Measurements from ENCODE around the gene EFHC1.

EFHC1 gene

DNA sequence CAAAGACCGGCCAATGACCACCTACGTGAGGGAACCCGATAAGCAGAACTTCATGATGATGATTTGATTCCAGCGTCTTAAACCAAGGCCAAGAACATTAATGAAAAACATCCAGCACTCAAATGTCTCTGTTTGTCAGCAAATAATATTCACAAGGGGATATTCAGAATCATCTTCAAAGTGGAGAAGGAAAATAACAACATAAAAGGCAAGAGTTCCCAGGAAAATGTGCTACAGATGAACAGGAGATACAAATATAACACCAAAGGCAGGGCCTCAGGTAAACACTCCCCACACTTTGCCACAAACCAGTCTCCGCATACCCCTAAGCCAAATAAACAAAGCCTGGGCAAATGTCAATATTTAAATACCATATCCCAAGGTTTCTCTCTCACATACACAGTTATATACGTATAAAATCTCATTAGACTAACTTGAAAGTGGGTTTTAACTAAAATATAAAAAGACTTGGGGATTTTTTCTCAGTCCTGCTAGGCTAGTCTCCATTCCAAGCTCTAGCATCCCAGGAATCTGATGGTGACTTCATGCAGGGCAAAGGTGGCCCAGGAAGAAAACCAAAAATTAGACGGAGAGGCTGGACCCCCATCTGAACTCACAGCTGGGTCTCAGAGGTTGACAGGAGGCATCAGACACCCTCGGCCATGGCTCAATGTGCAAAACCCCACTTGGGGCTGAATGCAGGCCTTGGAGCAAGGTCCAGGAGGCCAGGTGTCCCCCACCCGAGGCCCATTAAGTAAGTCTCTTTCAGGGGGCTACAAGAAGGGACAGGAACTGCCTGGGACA, 124.7 kb downstream of the EFHC1 start:
- Histone ChIP-seq H3K36me3 (ENCODE audit: low read depth) (peaks cover 13% of the 10 kb centered on the region), H3K27me3 (ENCODE audit: insufficient read depth, poor library complexity, severe bottlenecking) (no peaks in the 10 kb centered on the region), H3K9me3 (ENCODE audit: severe bottlenecking) (no peaks in the 10 kb centered on the region), H3K27ac (ENCODE audit: poor library complexity, severe bottlenecking) (peak overlapping the region; percentile 89), H3K4me1 (ENCODE audit: insufficient read depth, poor library complexity, severe bottlenecking) (peaks cover 64% of the 10 kb centered on the region), H3K4me3 (ENCODE audit: severe bottlenecking) (no peak overlapping the region)
- TF ChIP-seq, protein P1, sequence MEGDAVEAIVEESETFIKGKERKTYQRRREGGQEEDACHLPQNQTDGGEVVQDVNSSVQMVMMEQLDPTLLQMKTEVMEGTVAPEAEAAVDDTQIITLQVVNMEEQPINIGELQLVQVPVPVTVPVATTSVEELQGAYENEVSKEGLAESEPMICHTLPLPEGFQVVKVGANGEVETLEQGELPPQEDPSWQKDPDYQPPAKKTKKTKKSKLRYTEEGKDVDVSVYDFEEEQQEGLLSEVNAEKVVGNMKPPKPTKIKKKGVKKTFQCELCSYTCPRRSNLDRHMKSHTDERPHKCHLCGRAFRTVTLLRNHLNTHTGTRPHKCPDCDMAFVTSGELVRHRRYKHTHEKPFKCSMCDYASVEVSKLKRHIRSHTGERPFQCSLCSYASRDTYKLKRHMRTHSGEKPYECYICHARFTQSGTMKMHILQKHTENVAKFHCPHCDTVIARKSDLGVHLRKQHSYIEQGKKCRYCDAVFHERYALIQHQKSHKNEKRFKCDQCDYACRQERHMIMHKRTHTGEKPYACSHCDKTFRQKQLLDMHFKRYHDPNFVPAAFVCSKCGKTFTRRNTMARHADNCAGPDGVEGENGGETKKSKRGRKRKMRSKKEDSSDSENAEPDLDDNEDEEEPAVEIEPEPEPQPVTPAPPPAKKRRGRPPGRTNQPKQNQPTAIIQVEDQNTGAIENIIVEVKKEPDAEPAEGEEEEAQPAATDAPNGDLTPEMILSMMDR (IDR thresholded peaks at IDR 0.05; ENCODE audit: poor library complexity, severe bottlenecking): no peak
- DNase-seq (ENCODE audit: low spot score): no peak
- no peak for ATAC-seq (ENCODE audit: low read depth)

DNA sequence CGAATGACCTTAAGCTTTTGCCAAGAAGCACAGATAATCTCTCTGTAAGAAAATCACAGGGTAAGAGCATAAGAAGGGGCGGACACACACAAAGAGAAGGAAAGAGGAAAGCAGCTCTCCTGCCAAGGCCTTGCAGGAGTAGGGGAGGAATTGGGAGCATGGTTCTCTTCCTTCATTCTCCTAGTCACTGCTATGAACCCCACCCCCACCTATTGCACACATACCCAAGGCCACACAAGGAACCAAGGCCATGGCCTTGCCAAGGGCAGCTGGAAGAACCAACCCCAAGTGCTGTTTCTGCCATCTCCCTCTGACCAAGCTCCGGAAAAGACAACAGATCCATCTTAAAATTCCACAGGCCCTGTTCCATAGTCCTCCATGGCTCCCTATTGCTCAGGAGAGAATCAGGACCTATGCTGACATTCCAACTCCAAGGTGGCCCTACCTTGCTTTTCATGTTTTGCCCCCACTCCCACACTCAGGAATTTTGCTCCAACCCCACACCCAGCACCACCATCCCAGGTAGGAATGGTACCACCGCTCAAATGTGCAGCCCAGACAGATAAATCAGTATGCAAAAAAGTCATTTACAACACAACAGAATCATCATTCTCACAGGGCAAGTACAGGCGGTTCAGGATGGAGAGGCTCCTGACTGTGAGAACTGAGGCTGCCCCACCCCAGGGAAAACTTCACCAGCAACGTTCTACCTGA, 125.4 kb downstream of the EFHC1 start:
- peaks cover 64% of the 10 kb centered on the region for H3K4me1 ChIP-seq (ENCODE audit: insufficient read depth, poor library complexity, severe bottlenecking)
- ATAC-seq (ENCODE audit: low read depth) (no peak), DNase-seq (ENCODE audit: low spot score) (no peak)
- H3K4me3 ChIP-seq (ENCODE audit: severe bottlenecking): no peak overlapping the region
- H3K36me3 ChIP-seq (ENCODE audit: low read depth): peaks cover 14% of the 10 kb centered on the region
- H3K27ac ChIP-seq (ENCODE audit: poor library complexity, severe bottlenecking): peak overlapping the region; percentile 89
- H3K27me3 ChIP-seq (ENCODE audit: insufficient read depth, poor library complexity, severe bottlenecking): no peaks in the 10 kb centered on the region
- TF ChIP-seq, protein P1 (IDR thresholded peaks at IDR 0.05; ENCODE audit: poor library complexity, severe bottlenecking): no peak
- H3K9me3 ChIP-seq (ENCODE audit: severe bottlenecking): no peaks in the 10 kb centered on the region

DNA sequence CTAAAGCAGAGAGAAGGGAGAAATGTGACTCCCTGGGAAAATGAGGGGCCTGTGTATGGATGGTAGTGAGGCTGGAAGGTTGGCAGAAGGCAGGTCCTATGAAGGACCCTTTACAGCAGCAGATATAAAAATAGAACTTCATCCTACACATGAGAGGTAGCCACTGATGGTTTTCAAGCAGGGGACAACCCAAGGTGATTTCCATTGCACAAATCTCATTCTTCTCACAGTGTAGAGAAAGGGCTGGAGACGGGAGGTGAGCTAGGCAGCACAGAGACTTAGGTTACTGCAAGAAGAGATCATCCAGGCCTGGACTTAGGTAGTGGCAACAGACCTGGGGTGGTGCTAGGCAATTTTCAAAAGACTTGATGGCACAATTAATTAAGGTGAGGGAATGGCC, 126.0 kb downstream of the EFHC1 start:
- Histone ChIP-seq H3K36me3 (ENCODE audit: low read depth) (peaks cover 18% of the 10 kb centered on the region), H3K9me3 (ENCODE audit: severe bottlenecking) (no peaks in the 10 kb centered on the region), H3K4me3 (ENCODE audit: severe bottlenecking) (no peak overlapping the region), H3K27me3 (ENCODE audit: insufficient read depth, poor library complexity, severe bottlenecking) (no peaks in the 10 kb centered on the region), H3K27ac (ENCODE audit: poor library complexity, severe bottlenecking) (peak overlapping the region; percentile 89), H3K4me1 (ENCODE audit: insufficient read depth, poor library complexity, severe bottlenecking) (peaks cover 66% of the 10 kb centered on the region)
- TF ChIP-seq, protein P1 (IDR thresholded peaks at IDR 0.05; ENCODE audit: poor library complexity, severe bottlenecking): no peak
- ATAC-seq (ENCODE audit: low read depth) (no peak), DNase-seq (ENCODE audit: low spot score) (no peak)

DNA sequence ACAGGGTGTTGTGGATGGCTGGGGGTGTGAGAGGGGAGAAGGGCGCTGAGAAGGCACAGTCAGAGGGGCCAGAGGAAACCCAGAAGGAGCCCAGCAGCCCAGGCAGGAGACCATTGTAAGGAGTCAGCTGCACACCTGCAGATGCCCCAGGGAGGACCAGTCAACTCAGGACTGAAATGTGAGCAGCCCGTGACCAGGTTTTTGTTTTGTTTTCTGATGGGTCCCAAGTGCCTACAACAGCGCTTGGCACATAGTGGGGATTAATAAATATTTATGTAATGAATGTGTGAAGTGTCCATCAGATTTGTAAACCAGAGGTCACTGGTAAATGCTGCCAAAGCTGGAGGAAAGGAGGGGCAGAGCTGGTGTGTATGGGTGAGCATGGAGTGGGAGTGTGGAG, 126.5 kb downstream of the EFHC1 start:
- Histone ChIP-seq H3K27ac (ENCODE audit: poor library complexity, severe bottlenecking) (peak overlapping the region; percentile 89), H3K36me3 (ENCODE audit: low read depth) (peaks cover 19% of the 10 kb centered on the region), H3K27me3 (ENCODE audit: insufficient read depth, poor library complexity, severe bottlenecking) (no peaks in the 10 kb centered on the region), H3K9me3 (ENCODE audit: severe bottlenecking) (no peaks in the 10 kb centered on the region), H3K4me1 (ENCODE audit: insufficient read depth, poor library complexity, severe bottlenecking) (peaks cover 71% of the 10 kb centered on the region), H3K4me3 (ENCODE audit: severe bottlenecking) (no peak overlapping the region)
- ATAC-seq (ENCODE audit: low read depth): no peak
- TF ChIP-seq, protein P1 (IDR thresholded peaks at IDR 0.05; ENCODE audit: poor library complexity, severe bottlenecking): no peak
- no peak for DNase-seq (ENCODE audit: low spot score)

Measured in RWPE2 (cell line).